Measurements from ENCODE around the gene C1orf56.

- TF ChIP-seq CTCF (conservative IDR thresholded peaks at IDR 0.05; ENCODE audit: low read depth, low read length): no peak
- no peak for TF ChIP-seq EZH2 (IDR thresholded peaks at IDR 0.05; ENCODE audit: borderline replicate concordance, low read depth, low read length, poor library complexity, severe bottlenecking)
Observed at GRCh38 chr1:151055581-151055980, 8.0 kb downstream of the C1orf56 start.
